Measurements from ENCODE around the gene SLC25A23. TPM values are rescaled to one million over a fixed set of nuclear protein-coding genes. Genes with fewer than 3 reads are reported as not detected.

SLC25A23 gene
- total RNA-seq, 1 donor from 2014 or later, result 16.0 TPM

DNA sequence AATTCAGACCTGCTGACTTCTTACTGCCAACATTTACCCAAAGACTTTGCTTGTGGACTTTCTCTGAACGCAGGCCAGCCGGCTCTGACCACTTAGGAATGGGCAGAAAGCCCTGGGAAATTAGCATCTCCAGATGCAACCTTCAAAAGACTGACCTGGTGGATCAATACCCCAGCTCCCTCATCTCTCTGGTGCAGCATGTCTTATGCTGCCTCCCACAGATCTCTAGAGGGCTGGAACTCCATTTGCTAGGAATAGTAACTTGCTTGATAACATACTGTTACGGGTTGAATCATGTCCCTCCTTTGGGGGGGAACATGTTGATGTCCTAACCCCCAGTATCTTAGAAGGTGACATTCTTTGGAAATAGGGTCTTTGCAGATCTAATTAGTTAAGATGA is 13.1 kb downstream of the SLC25A23 start:
- H3K9me3 Mint-ChIP-seq, result no peaks in the 10 kb centered on the region
- no peaks in the 10 kb centered on the region for H3K4me1 ChIP-seq
- no peak overlapping the region for H3K27ac Mint-ChIP-seq
- no peaks in the 10 kb centered on the region for H3K9me3 ChIP-seq (ENCODE audit: low read depth)
- no peak overlapping the region for H3K4me3 ChIP-seq
- H3K27ac ChIP-seq, result no peak overlapping the region
- H2AFZ ChIP-seq (replicated peaks), result no peak overlapping the region
- H3K36me3 Mint-ChIP-seq, result peaks cover 25% of the 10 kb centered on the region
- no peak overlapping the region for H3K4me3 Mint-ChIP-seq
- no peaks in the 10 kb centered on the region for H3K4me1 Mint-ChIP-seq
- DNase-seq (ENCODE audit: low spot score), result no peak
- H3K4me2 ChIP-seq, result no peak overlapping the region
- no peaks in the 10 kb centered on the region for H4K20me1 ChIP-seq (ENCODE audit: low read depth)
- H3F3A ChIP-seq (ENCODE audit: low read depth), result no peaks in the 10 kb centered on the region
- H3K36me3 ChIP-seq, result no peaks in the 10 kb centered on the region
- no peak for TF ChIP-seq EZH2 (IDR thresholded peaks at IDR 0.05)
- no peak for TF ChIP-seq EZH2phosphoT487 (IDR thresholded peaks at IDR 0.05)
- TF ChIP-seq, protein P1, sequence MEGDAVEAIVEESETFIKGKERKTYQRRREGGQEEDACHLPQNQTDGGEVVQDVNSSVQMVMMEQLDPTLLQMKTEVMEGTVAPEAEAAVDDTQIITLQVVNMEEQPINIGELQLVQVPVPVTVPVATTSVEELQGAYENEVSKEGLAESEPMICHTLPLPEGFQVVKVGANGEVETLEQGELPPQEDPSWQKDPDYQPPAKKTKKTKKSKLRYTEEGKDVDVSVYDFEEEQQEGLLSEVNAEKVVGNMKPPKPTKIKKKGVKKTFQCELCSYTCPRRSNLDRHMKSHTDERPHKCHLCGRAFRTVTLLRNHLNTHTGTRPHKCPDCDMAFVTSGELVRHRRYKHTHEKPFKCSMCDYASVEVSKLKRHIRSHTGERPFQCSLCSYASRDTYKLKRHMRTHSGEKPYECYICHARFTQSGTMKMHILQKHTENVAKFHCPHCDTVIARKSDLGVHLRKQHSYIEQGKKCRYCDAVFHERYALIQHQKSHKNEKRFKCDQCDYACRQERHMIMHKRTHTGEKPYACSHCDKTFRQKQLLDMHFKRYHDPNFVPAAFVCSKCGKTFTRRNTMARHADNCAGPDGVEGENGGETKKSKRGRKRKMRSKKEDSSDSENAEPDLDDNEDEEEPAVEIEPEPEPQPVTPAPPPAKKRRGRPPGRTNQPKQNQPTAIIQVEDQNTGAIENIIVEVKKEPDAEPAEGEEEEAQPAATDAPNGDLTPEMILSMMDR (IDR thresholded peaks at IDR 0.05), result no peak
- peaks cover 2% of the 10 kb centered on the region for H3K27me3 Mint-ChIP-seq (ENCODE audit: insufficient read depth, low read depth)
- H3K79me2 ChIP-seq (ENCODE audit: low read depth), result no peaks in the 10 kb centered on the region
- H3K9ac ChIP-seq, result no peak overlapping the region
- H3K27me3 ChIP-seq, result no peaks in the 10 kb centered on the region

DNA sequence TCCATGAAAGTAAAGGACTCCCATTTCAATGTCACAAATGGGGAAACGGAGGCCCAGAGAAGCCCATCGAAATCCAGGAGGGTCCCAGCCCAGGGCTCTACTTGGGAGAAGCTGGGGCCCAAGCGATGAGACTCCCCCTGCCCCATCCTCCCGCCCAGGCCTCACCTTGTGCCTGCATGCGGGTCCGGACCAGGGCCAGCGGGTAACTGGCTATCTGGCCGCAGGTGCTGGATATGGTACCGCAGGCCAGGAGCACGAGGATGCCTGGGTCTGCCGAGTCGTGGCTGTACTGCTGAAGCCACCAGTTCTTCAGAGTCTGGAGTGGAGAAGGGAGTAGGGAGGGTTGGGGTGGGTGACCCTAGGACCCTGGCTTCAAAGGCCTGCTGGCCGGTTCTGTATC is 15.6 kb downstream of the SLC25A23 start:
- Histone ChIP-seq H2AFZ (replicated peaks) (no peak overlapping the region), H3K36me3 (no peaks in the 10 kb centered on the region), H3F3A (ENCODE audit: low read depth) (no peaks in the 10 kb centered on the region), H3K9ac (no peak overlapping the region), H4K20me1 (ENCODE audit: low read depth) (no peaks in the 10 kb centered on the region), H3K9me3 (ENCODE audit: low read depth) (no peaks in the 10 kb centered on the region), H3K4me2 (no peak overlapping the region), H3K4me3 (no peak overlapping the region), H3K79me2 (ENCODE audit: low read depth) (no peaks in the 10 kb centered on the region), H3K27ac (no peak overlapping the region), H3K4me1 (no peaks in the 10 kb centered on the region), H3K27me3 (no peaks in the 10 kb centered on the region)
- no peaks in the 10 kb centered on the region for H3K9me3 Mint-ChIP-seq
- no peak for TF ChIP-seq EZH2phosphoT487 (IDR thresholded peaks at IDR 0.05)
- TF ChIP-seq, protein P1 (IDR thresholded peaks at IDR 0.05), result no peak
- no peak for TF ChIP-seq EZH2 (IDR thresholded peaks at IDR 0.05)
- peaks cover 22% of the 10 kb centered on the region for H3K36me3 Mint-ChIP-seq
- peaks cover 4% of the 10 kb centered on the region for H3K27me3 Mint-ChIP-seq (ENCODE audit: insufficient read depth, low read depth)
- no peak overlapping the region for H3K27ac Mint-ChIP-seq
- H3K4me3 Mint-ChIP-seq, result no peak overlapping the region
- no peaks in the 10 kb centered on the region for H3K4me1 Mint-ChIP-seq
- DNase-seq (ENCODE audit: low spot score), result no peak

DNA sequence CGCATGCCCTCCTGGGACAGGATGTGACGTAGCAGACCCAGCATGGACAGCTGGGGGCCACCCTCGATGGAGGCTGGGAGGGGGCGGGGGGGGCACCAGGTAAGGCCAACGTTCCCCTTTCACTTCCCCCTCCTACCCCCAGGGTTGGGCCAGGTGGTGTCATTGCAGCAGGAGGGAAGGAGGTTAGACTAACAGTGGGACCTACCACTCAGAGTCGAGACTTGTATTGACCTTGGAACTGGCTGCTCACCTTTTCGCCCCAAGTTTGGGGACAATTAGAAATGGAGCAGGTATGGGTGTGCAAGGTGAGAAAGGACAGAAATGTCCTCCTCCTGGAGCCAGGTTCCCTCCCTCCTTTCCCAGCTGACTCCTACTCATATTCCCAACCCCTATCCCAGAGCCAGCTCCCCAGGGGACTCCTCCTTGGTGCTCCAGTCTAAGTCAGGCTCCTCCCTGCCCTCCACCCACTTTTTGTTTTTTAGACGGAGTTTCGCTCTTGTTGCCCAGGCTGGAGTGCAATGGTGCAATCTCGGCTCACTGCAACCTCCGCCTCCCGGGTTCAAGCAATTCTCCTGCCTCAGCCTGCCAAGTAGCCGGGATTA is 17.4 kb downstream of the SLC25A23 start:
- H3K27me3 ChIP-seq, result no peaks in the 10 kb centered on the region
- peaks cover 22% of the 10 kb centered on the region for H3K36me3 Mint-ChIP-seq
- no peak for DNase-seq (ENCODE audit: low spot score)

More for the DNA sequence above, 17.4 kb downstream of the SLC25A23 start:
- Mint-ChIP-seq H3K27ac (no peak overlapping the region), H3K4me1 (no peaks in the 10 kb centered on the region), H3K4me3 (no peak overlapping the region), H3K9me3 (no peaks in the 10 kb centered on the region), H3K27me3 (ENCODE audit: insufficient read depth, low read depth) (peaks cover 7% of the 10 kb centered on the region)
- H3K36me3 ChIP-seq, result no peaks in the 10 kb centered on the region
- H3K4me2 ChIP-seq, result no peak overlapping the region
- no peak overlapping the region for H3K27ac ChIP-seq
- no peaks in the 10 kb centered on the region for H3K9me3 ChIP-seq (ENCODE audit: low read depth)
- H3K4me1 ChIP-seq, result no peaks in the 10 kb centered on the region
- no peak overlapping the region for H3K9ac ChIP-seq
- H4K20me1 ChIP-seq (ENCODE audit: low read depth), result no peaks in the 10 kb centered on the region
- H2AFZ ChIP-seq (replicated peaks), result no peak overlapping the region
- no peaks in the 10 kb centered on the region for H3K79me2 ChIP-seq (ENCODE audit: low read depth)
- TF ChIP-seq EZH2phosphoT487 (IDR thresholded peaks at IDR 0.05) (no peak), EZH2 (IDR thresholded peaks at IDR 0.05) (no peak)
- TF ChIP-seq, protein P1 (IDR thresholded peaks at IDR 0.05), result no peak
- H3K4me3 ChIP-seq, result no peak overlapping the region
- no peaks in the 10 kb centered on the region for H3F3A ChIP-seq (ENCODE audit: low read depth)
